Thymus (tissue), 11 donors: Measurements from ENCODE around the gene ASCL3. TPM values are rescaled to one million over a fixed set of nuclear protein-coding genes. Genes with fewer than 3 reads are reported as not detected.

Experiments used
- DNase-seq, 9 donors: peaks; one replicate each; pipeline ENCODE4 v3.0.0-alpha.2; 2013; ENCODE audit warnings: low spot score in 9 of 9, low read depth in 6 of 9, missing footprints in 1 of 9
- H3K27ac ChIP-seq, 2 donors: one replicate each; pipeline ENCODE4 v1.5.1; 2013; ENCODE audit warnings: control low read depth in 1 of 2, low read depth in 1 of 2, low read length in 1 of 2, mild to moderate bottlenecking in 1 of 2, moderate library complexity in 1 of 2
- H3K27me3 ChIP-seq, 2 donors: one replicate each; pipeline ENCODE4 v1.5.1; 2013; ENCODE audit warnings: low read length in 1 of 2; ENCODE audit not compliant: control insufficient read depth in 2 of 2, insufficient read depth in 1 of 2
- H3K36me3 ChIP-seq, 2 donors: one replicate each; pipeline ENCODE4 v1.5.1; 2013; ENCODE audit warnings: low read length in 1 of 2, mild to moderate bottlenecking in 1 of 2, moderate library complexity in 1 of 2; ENCODE audit not compliant: control insufficient read depth in 2 of 2, insufficient read depth in 2 of 2
- H3K4me1 ChIP-seq, 2 donors: one replicate each; pipeline ENCODE4 v1.5.1; 2013; ENCODE audit warnings: low read length in 2 of 2; ENCODE audit not compliant: control insufficient read depth in 2 of 2, insufficient read depth in 2 of 2
- H3K4me3 ChIP-seq, 2 donors: one replicate each; pipeline ENCODE4 v1.5.1; 2013; ENCODE audit warnings: low read length in 2 of 2, control low read depth in 1 of 2, mild to moderate bottlenecking in 1 of 2
- H3K9me3 ChIP-seq, 2 donors: one replicate each; pipeline ENCODE4 v1.5.1; 2013; ENCODE audit warnings: low read length in 1 of 2, mild to moderate bottlenecking in 1 of 2; ENCODE audit not compliant: control insufficient read depth in 2 of 2, insufficient read depth in 1 of 2
- WGBS: extraction: QIAGEN DNeasy Blood & Tissue Kit; methylation state at CpG from one replicate; pipeline ENCODE4 v1.1.7; 2013; 5-methylcytosine and 5-hydroxymethylcytosine counted together
- polyA plus RNA-seq: library from polyadenylated mRNA; stranded (reverse); fragments of 200-250 nt; gene quantifications from one replicate; pipeline ENCODE4 v1.2.3, GENCODE V29; 2013
- total RNA-seq: library from RNA; stranded (reverse); fragments of 120-200 nt; gene quantifications from one replicate; pipeline ENCODE4 v1.2.4, GENCODE V29; 2013
- donor health status: healthy.

Gene ASCL3
- total and polyA plus RNA-seq, 2 donors: 2.9 TPM; not detected in 1

GRCh38 chr11:8973121-8973520 lies 30.3 kb upstream of the ASCL3 start:
- Histone ChIP-seq H3K27me3 (no peaks in the 10 kb centered on the region), H3K4me3 (no peak overlapping the region), H3K4me1 (no peaks in the 10 kb centered on the region)

DNA sequence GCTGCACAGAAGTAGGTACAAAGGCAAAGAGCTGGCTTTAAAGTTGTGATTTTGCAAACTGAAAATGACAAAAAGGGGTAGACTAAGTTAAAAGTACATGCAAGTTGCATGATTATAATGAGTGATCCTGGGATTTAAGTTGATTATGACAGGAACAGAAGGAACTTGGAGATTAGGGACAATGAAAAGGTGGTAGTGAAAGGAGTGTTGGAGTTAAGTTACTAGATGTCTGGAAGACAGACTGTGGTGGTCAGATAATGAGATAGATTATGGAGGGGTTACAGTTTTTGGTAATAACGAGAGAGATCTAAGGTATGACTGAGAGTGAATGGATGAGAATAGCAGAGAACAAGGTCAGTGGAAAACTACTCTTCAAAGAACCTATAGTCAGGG lies 29.1 kb upstream of the ASCL3 start:
- 98% methylated on average over 1 of the region's 1 CpG for WGBS
- Histone ChIP-seq H3K4me1 (no peaks in the 10 kb centered on the region), H3K36me3 (no peaks in the 10 kb centered on the region), H3K9me3 (no peaks in the 10 kb centered on the region), H3K27ac (no peak overlapping the region), H3K27me3 (no peaks in the 10 kb centered on the region), H3K4me3 (no peak overlapping the region)
- no peak for DNase-seq

More at GRCh38 chr11:8973121-8973520, 30.3 kb upstream of the ASCL3 start:
- Histone ChIP-seq H3K36me3 (no peaks in the 10 kb centered on the region), H3K27ac (no peak overlapping the region), H3K9me3 (no peaks in the 10 kb centered on the region)
- no peak for DNase-seq
- WGBS: 89% methylated on average over 3 of the region's 3 CpGs

- no peak for DNase-seq
- Histone ChIP-seq H3K27me3 (no peaks in the 10 kb centered on the region), H3K4me1 (no peaks in the 10 kb centered on the region), H3K36me3 (no peaks in the 10 kb centered on the region), H3K27ac (no peak overlapping the region), H3K4me3 (no peak overlapping the region), H3K9me3 (no peaks in the 10 kb centered on the region)
- 97% methylated on average over 2 of the region's 2 CpGs for WGBS
These were observed 28.5 kb upstream of the ASCL3 start for GRCh38 chr11:8971196-8971923.

DNA sequence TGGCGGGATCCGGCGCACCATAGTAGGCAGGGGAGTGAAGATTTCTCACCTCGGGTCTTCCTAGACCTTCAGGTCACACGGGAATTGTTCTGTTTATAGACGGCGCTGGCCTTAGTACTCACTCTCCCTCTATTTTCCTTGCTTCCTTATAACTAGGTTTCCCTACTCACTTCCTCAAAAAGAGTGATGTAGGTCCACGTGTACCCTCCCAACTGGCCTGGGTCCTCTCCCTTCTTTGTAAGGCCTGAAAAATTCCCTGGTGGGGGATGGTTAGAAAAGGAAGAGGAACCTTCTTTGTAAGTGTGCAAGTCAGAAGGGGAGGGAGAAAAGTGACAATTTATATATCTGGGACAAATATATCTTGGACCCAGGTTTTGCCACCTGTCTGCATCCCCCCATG lies 24.4 kb upstream of the ASCL3 start:
- H3K36me3 ChIP-seq: no peaks in the 10 kb centered on the region
- no peaks in the 10 kb centered on the region for H3K27me3 ChIP-seq
- no peak overlapping the region for H3K27ac ChIP-seq
- no peak overlapping the region for H3K4me3 ChIP-seq
- H3K9me3 ChIP-seq: no peaks in the 10 kb centered on the region
- H3K4me1 ChIP-seq: peaks cover 16% of the 10 kb centered on the region in 2 donors
- 97% methylated on average over 8 of the region's 8 CpGs for WGBS
- DNase-seq: peak in 1 of 9 donors; percentile 9

DNA sequence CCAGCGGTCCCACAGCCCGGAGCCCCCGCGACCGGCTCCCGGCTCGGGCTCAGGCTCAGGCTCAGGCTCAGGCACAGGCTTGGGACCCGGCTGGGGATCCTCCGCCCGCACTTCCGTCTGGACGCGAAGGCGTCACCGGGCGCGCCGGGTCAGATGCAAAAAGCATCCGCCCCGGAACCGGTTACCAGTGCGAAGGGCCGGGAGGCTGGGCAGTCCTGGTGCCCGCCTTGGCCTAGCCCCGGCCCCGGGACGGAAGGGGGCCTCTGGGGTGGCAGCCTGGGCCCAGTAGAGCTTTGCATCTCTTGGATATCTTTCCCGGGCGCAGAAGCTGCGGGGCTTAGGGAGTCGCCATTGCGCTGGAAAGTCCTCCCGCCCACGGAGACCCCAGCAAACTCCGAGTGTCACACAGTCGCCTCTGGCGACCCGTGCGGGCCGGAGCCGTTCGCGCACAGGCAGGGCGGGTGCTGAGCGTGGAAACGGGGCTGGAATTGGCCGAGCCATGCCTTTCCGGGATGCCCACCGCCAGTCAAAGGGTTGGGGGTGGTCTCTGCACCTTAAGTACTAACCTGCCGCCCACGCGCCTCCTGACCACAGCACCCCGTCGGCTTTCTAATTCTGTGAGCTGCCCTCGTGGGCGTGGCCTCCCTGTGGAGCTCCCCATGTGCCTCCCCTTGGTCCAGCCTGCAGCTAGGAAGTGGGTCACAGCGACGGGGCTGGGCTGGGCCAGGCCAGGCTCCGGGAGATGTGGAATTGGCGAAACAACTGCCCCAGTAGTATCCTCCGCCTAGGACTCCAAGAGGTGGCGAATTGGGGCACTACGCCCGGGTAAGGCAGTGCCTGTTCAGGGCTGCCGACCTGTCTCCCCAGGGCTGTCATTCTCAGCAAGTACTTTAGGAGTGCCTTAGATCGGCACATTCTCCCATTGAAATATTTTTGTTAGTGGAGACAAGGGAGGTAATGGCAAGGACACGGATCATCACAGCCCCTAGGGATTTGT lies 21.8 kb upstream of the ASCL3 start, which contains the start of gene TMEM9B:
TMEM9B (minus strand) TSS at position 119 of the 997 bp plus-strand sequence. CDS start 129 bp downstream, outside the sequence.
- no peaks in the 10 kb centered on the region for H3K27me3 ChIP-seq
- H3K4me1 ChIP-seq: peaks cover 16% of the 10 kb centered on the region in 2 donors
- no peaks in the 10 kb centered on the region for H3K36me3 ChIP-seq
- WGBS: under 1% methylated on average over 67 of the region's 67 CpGs
- H3K9me3 ChIP-seq: no peaks in the 10 kb centered on the region
- peak within 1 kb of the TSS; percentile 89 to 97 for H3K27ac ChIP-seq
- peak; percentile 52 to 90 (median 75) for DNase-seq
- peak within 1 kb of the TSS; percentile 77 to 93 for H3K4me3 ChIP-seq

DNA sequence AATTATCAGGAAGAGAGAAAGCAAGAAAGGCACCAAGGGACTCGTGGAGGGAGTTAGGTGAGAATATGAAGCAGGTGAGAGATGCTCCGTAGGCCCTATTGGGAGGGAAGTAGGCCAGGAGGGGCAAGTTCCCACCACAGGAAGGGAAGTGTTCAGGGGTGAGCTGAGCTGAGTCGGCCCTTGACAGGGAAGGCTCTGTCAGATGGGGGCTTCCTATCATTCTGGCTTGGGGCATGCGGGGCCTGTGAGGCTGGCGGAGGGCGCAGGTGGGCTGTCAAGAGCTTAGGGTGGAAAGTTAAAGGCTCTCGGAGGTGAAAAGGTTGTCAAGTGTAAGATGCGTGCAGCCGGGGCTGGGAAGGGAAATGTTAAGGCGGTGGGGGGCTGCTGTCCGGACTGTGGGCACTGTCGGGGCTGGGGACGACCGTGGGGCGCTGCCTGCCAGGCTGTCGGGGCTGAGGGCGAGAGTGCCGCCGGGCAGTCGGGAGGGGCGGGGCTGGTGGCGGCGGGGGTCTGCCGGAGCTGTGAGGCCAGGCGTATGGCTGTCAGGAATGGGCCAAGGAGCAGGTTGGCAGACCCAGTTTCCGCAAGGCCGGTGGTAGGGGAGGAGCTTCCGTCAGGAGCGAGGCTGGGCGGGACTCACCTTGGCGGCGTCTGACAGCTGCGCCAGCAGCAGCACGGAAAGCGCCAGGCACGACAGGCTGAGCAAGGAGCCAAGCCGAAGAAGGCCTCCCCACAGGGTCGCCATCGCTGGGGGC lies 20.9 kb upstream of the ASCL3 start:
- H3K4me1 ChIP-seq: peaks cover 16% of the 10 kb centered on the region in 2 donors
- H3K4me3 ChIP-seq: peak overlapping the region; percentile 77 to 93
- H3K9me3 ChIP-seq: no peaks in the 10 kb centered on the region
- DNase-seq: peak in 7 of 9 donors; percentile 7 to 90 (median 73)
- H3K27me3 ChIP-seq: no peaks in the 10 kb centered on the region
- H3K27ac ChIP-seq: peak overlapping the region; percentile 89 to 97
- no peaks in the 10 kb centered on the region for H3K36me3 ChIP-seq
- WGBS: 3% methylated on average over 39 of the region's 39 CpGs

DNA sequence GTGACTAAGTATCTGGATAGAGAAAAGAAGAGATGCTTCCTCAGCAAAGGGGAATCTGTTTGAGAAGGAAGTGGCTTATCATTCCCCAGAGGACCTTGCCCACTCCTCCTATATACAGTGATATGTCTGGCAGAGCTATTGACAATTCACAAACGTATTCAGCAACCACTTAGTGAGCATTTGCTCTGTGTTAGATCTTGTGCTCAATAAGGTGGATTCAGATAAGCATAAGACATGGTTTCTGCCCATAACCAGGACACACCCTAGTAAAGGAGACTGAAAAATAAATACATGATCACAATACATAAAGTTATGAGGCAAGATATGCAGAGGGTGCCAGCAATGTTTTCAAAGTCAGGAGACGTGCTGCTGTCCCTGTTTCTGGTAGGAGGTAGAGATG lies 20.0 kb upstream of the ASCL3 start:
- H3K9me3 ChIP-seq: no peaks in the 10 kb centered on the region
- H3K27ac ChIP-seq: peak overlapping the region in 1 of 2 donors; percentile 48
- H3K4me3 ChIP-seq: peak overlapping the region in 1 of 2 donors; percentile 4
- 65% methylated on average over 2 of the region's 2 CpGs for WGBS
- peaks cover 16% of the 10 kb centered on the region in 2 donors for H3K4me1 ChIP-seq
- no peaks in the 10 kb centered on the region for H3K36me3 ChIP-seq
- no peak for DNase-seq
- H3K27me3 ChIP-seq: no peaks in the 10 kb centered on the region

DNA sequence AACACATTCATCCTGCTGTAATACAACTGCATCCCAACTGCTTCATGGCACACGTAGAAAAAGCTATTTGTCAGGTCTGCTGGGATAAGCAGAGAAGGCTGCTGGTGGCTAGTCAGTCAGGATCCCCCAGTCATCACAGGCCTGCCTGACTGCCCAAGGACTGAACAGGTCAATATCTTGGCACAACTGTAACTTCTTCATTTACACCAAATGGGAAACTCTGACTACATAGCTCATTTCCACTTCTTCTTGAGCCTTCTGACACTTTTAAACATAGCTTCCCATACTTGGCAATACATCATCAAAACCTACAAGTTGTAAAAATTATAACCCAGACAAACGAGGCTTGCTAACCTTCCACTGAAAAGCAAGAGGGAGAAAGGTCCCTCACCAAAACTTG lies 18.6 kb upstream of the ASCL3 start:
- Histone ChIP-seq H3K27me3 (no peaks in the 10 kb centered on the region), H3K9me3 (no peaks in the 10 kb centered on the region), H3K4me1 (peaks cover 16% of the 10 kb centered on the region in 2 donors), H3K4me3 (no peak overlapping the region), H3K36me3 (peaks cover 2 to 3% of the 10 kb centered on the region in 2 donors), H3K27ac (no peak overlapping the region)
- DNase-seq: no peak
- 93% methylated on average over 2 of the region's 2 CpGs for WGBS
